ENCODE results near the gene SLC2A3.
"Not testable (repeated sequence)": the region's sequence is repeated elsewhere in the genome, so short reads cannot be mapped to it uniquely, and the experiment has no call there.

- TF ChIP-seq CTCF (IDR thresholded peaks at IDR 0.05; ENCODE audit: poor library complexity); EZH2 (IDR thresholded peaks at IDR 0.05; ENCODE audit: borderline replicate concordance): not testable (repeated sequence)
These were observed 47.5 kb upstream of the SLC2A3 start for GRCh38 chr12:7983460-7983859.
